Osteocyte (in vitro differentiated cells): Measurements from ENCODE around the gene ADAMTS6. TPM values are rescaled to one million over a fixed set of nuclear protein-coding genes. Genes with fewer than 3 reads are reported as not detected.

Source experiments
- DNase-seq: peaks from one replicate; pipeline ENCODE4 v3.0.0; 2021; ENCODE audit warnings: mixed read lengths; ENCODE audit not compliant: unreplicated experiment; ENCODE audit errors: extremely low spot score
- H3K27ac Mint-ChIP-seq: one replicate; pipeline ENCODE4 v1.8.0; 2021; ENCODE audit warnings: mild to moderate bottlenecking, mixed read lengths; ENCODE audit not compliant: unreplicated experiment
- H3K27me3 Mint-ChIP-seq: one replicate; pipeline ENCODE4 v1.8.0; 2021; ENCODE audit warnings: mixed read lengths; ENCODE audit not compliant: unreplicated experiment
- H3K36me3 Mint-ChIP-seq: one replicate; pipeline ENCODE4 v1.8.0; 2021; ENCODE audit warnings: mixed read lengths; ENCODE audit not compliant: unreplicated experiment
- H3K4me1 Mint-ChIP-seq: one replicate; pipeline ENCODE4 v1.8.0; 2021; ENCODE audit warnings: mixed read lengths; ENCODE audit not compliant: unreplicated experiment
- H3K4me3 Mint-ChIP-seq: one replicate; pipeline ENCODE4 v1.8.0; 2021; ENCODE audit warnings: mild to moderate bottlenecking, moderate library complexity, mixed read lengths; ENCODE audit not compliant: unreplicated experiment
- H3K9me3 Mint-ChIP-seq: one replicate; pipeline ENCODE4 v1.8.0; 2021; ENCODE audit warnings: mixed read lengths; ENCODE audit not compliant: unreplicated experiment
- CTCF ChIP-seq: fragments of 200-600 bp; sonication (generic); IDR thresholded peaks from 2 replicates; pipeline ENCODE4 v1.5.0; 2021; ENCODE audit warnings: antibody characterized with exemption, mild to moderate bottlenecking, moderate library complexity
- total RNA-seq: library from RNA; stranded (reverse); gene quantifications from 2 replicates; pipeline ENCODE4 v1.2.1, GENCODE V29; 2021

Gene ADAMTS6
- total RNA-seq, 1 donor from 2014 or later = 4.7 TPM

DNA sequence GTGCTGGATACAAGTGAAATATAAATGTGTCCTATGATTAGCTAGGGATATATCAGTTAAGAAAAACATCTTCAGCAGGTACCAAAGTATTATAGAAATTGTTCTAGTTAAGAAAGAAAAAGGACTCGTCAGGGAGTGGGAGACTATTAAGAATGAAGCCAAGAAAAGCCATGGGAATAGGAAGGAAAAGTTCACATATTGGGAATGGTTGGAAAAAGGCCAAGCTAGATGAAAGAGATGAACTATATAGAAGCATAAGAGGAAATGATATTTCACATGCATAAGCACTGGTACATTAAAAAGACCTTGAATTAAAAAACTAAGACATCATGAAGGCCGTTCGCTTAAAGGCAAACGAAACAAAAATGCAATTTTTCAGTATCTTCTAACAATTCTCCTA is 237.7 kb downstream of the ADAMTS6 start:
- H3K36me3 Mint-ChIP-seq = no peaks in the 10 kb centered on the region
- no peak for DNase-seq
- H3K27ac Mint-ChIP-seq = no peak overlapping the region
- no peaks in the 10 kb centered on the region for H3K27me3 Mint-ChIP-seq
- TF ChIP-seq CTCF = no peak
- H3K9me3 Mint-ChIP-seq = no peaks in the 10 kb centered on the region
- no peak overlapping the region for H3K4me3 Mint-ChIP-seq
- peaks cover 4% of the 10 kb centered on the region for H3K4me1 Mint-ChIP-seq

DNA sequence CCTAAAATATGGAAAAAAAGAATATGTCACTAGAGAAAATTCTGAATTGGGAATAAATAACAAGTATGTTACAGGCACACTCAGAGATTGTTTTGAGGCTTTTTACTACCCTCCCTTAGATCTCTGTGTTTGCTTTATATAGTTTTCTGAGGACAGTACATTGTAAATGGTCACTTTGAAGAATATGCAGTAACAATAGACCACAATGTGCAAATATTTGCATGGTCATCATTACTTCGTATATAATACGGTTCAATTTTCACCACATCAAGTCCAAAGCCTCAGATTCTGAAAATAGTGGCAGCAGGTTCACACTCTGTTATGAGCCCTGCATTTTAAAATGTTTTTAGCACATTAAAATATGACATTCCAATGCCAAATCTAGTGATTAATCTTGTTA is 238.6 kb downstream of the ADAMTS6 start:
- TF ChIP-seq CTCF = no peak
- H3K27ac Mint-ChIP-seq = no peak overlapping the region
- no peak for DNase-seq
- H3K27me3 Mint-ChIP-seq = no peaks in the 10 kb centered on the region
- no peaks in the 10 kb centered on the region for H3K9me3 Mint-ChIP-seq
- no peaks in the 10 kb centered on the region for H3K36me3 Mint-ChIP-seq
- H3K4me1 Mint-ChIP-seq = peaks cover 4% of the 10 kb centered on the region
- H3K4me3 Mint-ChIP-seq = no peak overlapping the region

DNA sequence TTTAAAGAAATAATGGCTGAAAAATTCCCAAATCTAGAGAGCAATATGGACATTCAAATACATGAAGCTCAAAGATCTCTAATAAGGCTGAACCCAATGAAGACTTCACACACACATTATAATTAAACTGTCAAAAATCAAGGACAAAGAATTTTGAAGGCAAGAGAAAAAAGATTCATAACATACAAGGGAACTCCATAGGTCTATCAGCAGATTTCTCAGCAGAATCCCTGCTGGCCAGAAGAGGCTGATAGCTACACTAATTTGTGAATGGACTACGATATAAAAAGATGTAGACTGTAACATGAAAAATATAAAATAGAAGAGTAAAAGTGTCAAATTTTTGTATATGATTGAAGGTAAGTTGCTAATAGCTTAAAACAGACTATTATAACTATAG is 251.9 kb downstream of the ADAMTS6 start:
- TF ChIP-seq CTCF = no peak
- H3K27ac Mint-ChIP-seq = no peak overlapping the region
- H3K4me1 Mint-ChIP-seq = no peaks in the 10 kb centered on the region
- peaks cover 48% of the 10 kb centered on the region for H3K9me3 Mint-ChIP-seq
- no peak for DNase-seq
- H3K36me3 Mint-ChIP-seq = peaks cover 41% of the 10 kb centered on the region
- no peak overlapping the region for H3K4me3 Mint-ChIP-seq
- H3K27me3 Mint-ChIP-seq = no peaks in the 10 kb centered on the region

GRCh38 chr5:65213921-65214525 is 267.7 kb downstream of the ADAMTS6 start:
- peaks cover 7% of the 10 kb centered on the region for H3K4me1 Mint-ChIP-seq
- H3K27ac Mint-ChIP-seq = no peak overlapping the region
- H3K27me3 Mint-ChIP-seq = no peaks in the 10 kb centered on the region
- TF ChIP-seq CTCF = peak; percentile 50
- no peak for DNase-seq
- H3K4me3 Mint-ChIP-seq = no peak overlapping the region
- no peaks in the 10 kb centered on the region for H3K9me3 Mint-ChIP-seq
- no peaks in the 10 kb centered on the region for H3K36me3 Mint-ChIP-seq

GRCh38 chr5:65209341-65209740 is 272.4 kb downstream of the ADAMTS6 start:
- Mint-ChIP-seq H3K27me3 (no peaks in the 10 kb centered on the region), H3K9me3 (peaks cover 5% of the 10 kb centered on the region), H3K36me3 (no peaks in the 10 kb centered on the region), H3K27ac (peak overlapping the region; percentile 67), H3K4me1 (peaks cover 26% of the 10 kb centered on the region), H3K4me3 (no peak overlapping the region)
- TF ChIP-seq CTCF = no peak
- DNase-seq = no peak
